ENCODE data around the gene MAP2K2.

DNA sequence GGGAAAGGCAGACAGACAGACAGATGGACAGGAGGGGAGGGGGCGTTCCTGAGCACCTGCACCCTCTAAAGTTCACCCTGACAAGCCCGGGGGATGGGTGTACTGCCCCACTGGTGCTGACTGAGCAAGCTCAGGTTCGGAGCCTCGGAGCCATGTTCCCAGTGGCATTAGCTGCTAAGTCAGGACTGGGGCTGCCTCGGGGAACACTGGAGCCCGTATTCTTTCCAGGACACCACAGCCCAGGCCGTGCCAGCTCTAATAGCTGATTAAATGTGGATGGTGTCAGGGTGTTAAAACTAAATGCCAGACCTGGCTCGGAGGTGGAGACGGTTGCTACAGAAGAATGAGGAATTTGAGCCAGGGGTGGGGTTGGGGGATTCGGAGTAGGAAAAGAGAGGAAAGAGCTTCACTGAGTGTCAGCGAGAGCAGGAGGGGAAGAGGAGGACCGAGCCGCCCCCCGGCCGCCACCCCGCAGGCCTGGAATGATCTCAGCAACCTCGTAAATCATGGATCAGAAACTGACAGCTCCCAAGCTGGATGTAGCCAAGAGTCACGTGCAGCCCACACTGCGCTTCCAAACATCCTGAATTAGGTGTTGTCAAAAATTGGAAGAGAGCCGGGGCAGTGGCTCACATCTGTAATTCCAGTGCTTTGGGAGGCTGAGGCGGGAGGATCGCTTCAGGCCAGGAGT lies 10.4 kb downstream of the MAP2K2 start:
- TF ChIP-seq, protein P1, sequence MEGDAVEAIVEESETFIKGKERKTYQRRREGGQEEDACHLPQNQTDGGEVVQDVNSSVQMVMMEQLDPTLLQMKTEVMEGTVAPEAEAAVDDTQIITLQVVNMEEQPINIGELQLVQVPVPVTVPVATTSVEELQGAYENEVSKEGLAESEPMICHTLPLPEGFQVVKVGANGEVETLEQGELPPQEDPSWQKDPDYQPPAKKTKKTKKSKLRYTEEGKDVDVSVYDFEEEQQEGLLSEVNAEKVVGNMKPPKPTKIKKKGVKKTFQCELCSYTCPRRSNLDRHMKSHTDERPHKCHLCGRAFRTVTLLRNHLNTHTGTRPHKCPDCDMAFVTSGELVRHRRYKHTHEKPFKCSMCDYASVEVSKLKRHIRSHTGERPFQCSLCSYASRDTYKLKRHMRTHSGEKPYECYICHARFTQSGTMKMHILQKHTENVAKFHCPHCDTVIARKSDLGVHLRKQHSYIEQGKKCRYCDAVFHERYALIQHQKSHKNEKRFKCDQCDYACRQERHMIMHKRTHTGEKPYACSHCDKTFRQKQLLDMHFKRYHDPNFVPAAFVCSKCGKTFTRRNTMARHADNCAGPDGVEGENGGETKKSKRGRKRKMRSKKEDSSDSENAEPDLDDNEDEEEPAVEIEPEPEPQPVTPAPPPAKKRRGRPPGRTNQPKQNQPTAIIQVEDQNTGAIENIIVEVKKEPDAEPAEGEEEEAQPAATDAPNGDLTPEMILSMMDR (IDR thresholded peaks at IDR 0.05 in 8 of 11, conservative IDR thresholded peaks at IDR 0.05 in 3 of 11): no peak
- TF ChIP-seq POLR2A (IDR thresholded peaks at IDR 0.05) (no peak), POLR2AphosphoS5 (IDR thresholded peaks at IDR 0.05) (no peak)
